Progenitor cell of endocrine pancreas (in vitro differentiated cells): ENCODE results near the gene GMDS. TPM values are rescaled to one million over a fixed set of nuclear protein-coding genes. Genes with fewer than 3 reads are reported as not detected.

ENCODE experiments used
- DNase-seq: peaks from one replicate; pipeline ENCODE4 v3.0.0; 2021; ENCODE audit warnings: low spot score; ENCODE audit not compliant: unreplicated experiment
- H3K27ac Mint-ChIP-seq: 2 replicates; pipeline ENCODE4 v1.8.0; 2021; ENCODE audit warnings: mild to moderate bottlenecking, moderate library complexity, mixed read lengths
- H3K27me3 Mint-ChIP-seq: 2 replicates; pipeline ENCODE4 v1.8.0; 2021; ENCODE audit warnings: mixed read lengths
- H3K36me3 Mint-ChIP-seq: 2 replicates; pipeline ENCODE4 v1.8.0; 2022; ENCODE audit warnings: mixed read lengths; ENCODE audit not compliant: insufficient read depth
- H3K4me1 Mint-ChIP-seq: 2 replicates; pipeline ENCODE4 v1.8.0; 2021; ENCODE audit warnings: low read depth, mixed read lengths
- H3K4me3 Mint-ChIP-seq: 2 replicates; pipeline ENCODE4 v1.8.0; 2021; ENCODE audit warnings: low read depth, mild to moderate bottlenecking, moderate library complexity, mixed read lengths
- H3K9me3 Mint-ChIP-seq: 2 replicates; pipeline ENCODE4 v1.8.0; 2021; ENCODE audit warnings: low read depth, mixed read lengths
- CTCF ChIP-seq: fragments of 200-600 bp; sonication (generic); IDR thresholded peaks from one replicate; pipeline ENCODE4 v1.5.0; 2021; ENCODE audit warnings: antibody characterized with exemption, mild to moderate bottlenecking; ENCODE audit not compliant: unreplicated experiment
- total RNA-seq: library from RNA; stranded (reverse); gene quantifications from 2 replicates; pipeline ENCODE4 v1.2.1, GENCODE V29; 2021

The GMDS gene
- total RNA-seq, 1 donor from 2014 or later: 17.2 TPM

GRCh38 chr6:1890987-1891386, 354.4 kb downstream of the GMDS start:
- TF ChIP-seq CTCF: no peak
- H3K36me3 Mint-ChIP-seq: no peaks in the 10 kb centered on the region
- H3K9me3 Mint-ChIP-seq: no peaks in the 10 kb centered on the region
- H3K27ac Mint-ChIP-seq: no peak overlapping the region
- H3K27me3 Mint-ChIP-seq: peaks cover 4% of the 10 kb centered on the region
- H3K4me1 Mint-ChIP-seq: peaks cover 10% of the 10 kb centered on the region
- H3K4me3 Mint-ChIP-seq: no peak overlapping the region
- no peak for DNase-seq

DNA sequence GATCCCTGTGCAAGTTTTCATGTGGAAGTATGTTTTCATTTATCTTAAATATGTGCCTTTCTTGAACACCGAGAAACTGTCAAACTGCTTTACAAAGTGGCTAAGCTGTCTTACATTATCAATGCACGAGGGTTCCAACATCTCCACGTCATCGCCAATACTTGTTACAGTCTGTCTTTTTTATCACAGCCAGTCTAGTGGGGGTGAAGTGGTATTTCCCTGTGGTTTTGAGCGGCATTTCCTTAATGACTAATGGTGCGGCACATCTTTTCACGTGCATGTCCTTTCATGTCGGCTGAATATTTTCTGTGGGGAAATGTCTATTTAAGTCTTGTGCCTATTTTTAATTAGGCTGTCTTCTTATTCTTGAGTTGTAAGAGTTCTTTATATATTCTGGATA, 355.3 kb downstream of the GMDS start:
- H3K4me1 Mint-ChIP-seq: peaks cover 19% of the 10 kb centered on the region
- no peak for TF ChIP-seq CTCF
- H3K27me3 Mint-ChIP-seq: no peaks in the 10 kb centered on the region
- H3K4me3 Mint-ChIP-seq: no peak overlapping the region
- H3K27ac Mint-ChIP-seq: no peak overlapping the region
- no peaks in the 10 kb centered on the region for H3K36me3 Mint-ChIP-seq
- H3K9me3 Mint-ChIP-seq: no peaks in the 10 kb centered on the region
- no peak for DNase-seq

DNA sequence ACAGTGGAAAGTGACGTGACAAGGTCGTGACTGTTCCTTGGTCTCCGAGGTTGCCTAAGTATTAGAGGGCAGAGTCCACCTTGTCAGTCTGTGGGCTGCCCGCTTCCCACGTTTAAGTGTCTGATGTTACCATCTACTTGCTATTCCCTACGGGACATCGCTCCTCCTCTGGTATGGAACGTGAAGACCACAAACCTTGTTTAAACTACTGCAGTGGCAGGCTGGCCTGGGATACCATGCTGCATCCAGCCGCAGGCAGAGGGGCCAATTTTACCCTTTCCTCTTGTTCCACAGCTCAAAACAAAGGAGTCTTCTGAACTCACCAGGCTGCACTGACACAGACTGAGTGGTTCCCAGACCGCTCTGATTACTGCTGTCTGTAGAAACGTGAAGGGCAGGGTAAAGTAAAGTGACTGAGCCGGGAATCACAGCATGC, 359.8 kb downstream of the GMDS start:
- Mint-ChIP-seq H3K27ac (peak overlapping the region; percentile 85), H3K4me3 (no peak overlapping the region), H3K27me3 (no peaks in the 10 kb centered on the region), H3K4me1 (peaks cover 16% of the 10 kb centered on the region), H3K36me3 (no peaks in the 10 kb centered on the region), H3K9me3 (no peaks in the 10 kb centered on the region)
- DNase-seq: no peak
- no peak for TF ChIP-seq CTCF

- no peak for TF ChIP-seq CTCF
- Mint-ChIP-seq H3K27ac (no peak overlapping the region), H3K4me1 (peaks cover 18% of the 10 kb centered on the region), H3K9me3 (no peaks in the 10 kb centered on the region), H3K27me3 (peaks cover 3% of the 10 kb centered on the region), H3K4me3 (no peak overlapping the region), H3K36me3 (no peaks in the 10 kb centered on the region)
- DNase-seq: no peak
Measured at GRCh38 chr6:1884313-1884712, 361.1 kb downstream of the GMDS start.

GRCh38 chr6:1878330-1878729, 367.1 kb downstream of the GMDS start:
- Mint-ChIP-seq H3K27ac (no peak overlapping the region), H3K36me3 (no peaks in the 10 kb centered on the region), H3K4me3 (no peak overlapping the region), H3K9me3 (no peaks in the 10 kb centered on the region), H3K27me3 (peaks cover 8% of the 10 kb centered on the region), H3K4me1 (peaks cover 2% of the 10 kb centered on the region)
- no peak for DNase-seq
- TF ChIP-seq CTCF: no peak
